Heart left ventricle (tissue), 13 donors: ENCODE results near the gene RAB26.
"Not testable (repeated sequence)": the region's sequence is repeated elsewhere in the genome, so short reads cannot be mapped to it uniquely, and the experiment has no call there.

Source experiments
- POLR2A ChIP-seq, 2 donors: fragments of 450-650 bp; IDR thresholded peaks; one replicate each; pipeline ENCODE4 v1.6.1; 2017; ENCODE audit warnings: antibody characterized with exemption in 2 of 2, mild to moderate bottlenecking in 2 of 2, moderate library complexity in 2 of 2
- TF ChIP-seq, protein P1 (sequence below), 12 donors: fragments of 200-600 bp; sonication (generic) in 4 of 12; IDR thresholded peaks; one replicate each; pipeline versions ENCODE4 v1.5.0 to v1.8.0; 2018 to 2022; ENCODE audit warnings: antibody characterized with exemption in 12 of 12, mild to moderate bottlenecking in 5 of 12
- donor health status: ischemic (EF 13 %, LVEDD 7.1; RV severe dilation, severe dysfunction).
- donor health status: DM: no; HTN: yes; CAD: no.
- donor health status: DM: no; HTN: no; CAD: no.
- donor health status: ischemic (EF 25% LVEDD 6.9; RV normal size, moderate dysfunction).
- donor health status: ischemic (EF 25% LVEDD 5.7; RV mildly dilated, moderate dysfunction).
- donor health status: ischemic (EF 35%, LVEDD 5.7; RV mildly dilated, moderate dysfunction).
- donor health status: nonischemic (EF 11% LVEDD 7.7; RV severe dilation, severe dysfunction).
- donor health status: DM: yes; HTN: yes; CAD: no.
- donor health status: PGD.
- donor health status: ischemic (EF 29% LVEDD 5.4; RV normal size, mild dysfunction).
- donor health status: nonischemic (EF 23%, LVEDD 6.1; RV moderate dilation, normal function).

DNA sequence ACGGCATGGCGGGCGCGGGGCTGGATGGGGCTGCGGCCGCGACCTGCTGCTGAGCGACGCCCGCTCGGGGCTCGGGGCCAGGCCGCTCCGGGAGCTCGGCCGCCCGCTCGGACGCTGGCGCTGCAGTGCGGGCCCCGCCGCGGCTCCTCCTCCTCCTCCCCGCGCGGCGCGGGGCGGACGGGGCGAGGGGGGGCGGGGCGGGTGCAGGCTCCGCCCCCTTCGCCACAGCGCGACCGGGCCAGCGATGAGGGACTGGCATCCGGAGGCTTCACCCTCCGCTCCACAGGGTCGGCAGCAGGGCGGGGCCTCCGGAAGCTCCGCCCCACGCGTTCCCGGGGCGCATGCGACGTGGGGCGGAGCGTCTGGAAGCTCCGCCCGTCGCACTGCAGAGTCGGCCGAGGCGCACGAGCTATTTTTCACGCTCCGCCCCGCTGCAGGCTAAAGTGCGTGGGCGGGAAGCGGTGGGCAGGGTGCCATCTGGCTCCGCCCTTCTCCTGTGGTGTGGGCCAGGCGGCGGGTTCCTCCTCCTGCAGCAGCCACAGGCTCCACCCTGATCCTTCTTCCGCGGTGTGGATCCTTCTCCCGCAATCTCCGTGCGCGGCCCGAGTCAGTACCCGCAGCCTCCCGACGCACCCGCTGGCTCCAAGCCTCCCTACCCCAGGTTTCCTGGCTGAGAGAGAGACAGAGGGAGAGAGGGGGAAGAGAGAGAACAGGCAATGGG, 12.5 kb upstream of the RAB26 start, which contains the start of gene PKD1:
- TF ChIP-seq, protein P1, sequence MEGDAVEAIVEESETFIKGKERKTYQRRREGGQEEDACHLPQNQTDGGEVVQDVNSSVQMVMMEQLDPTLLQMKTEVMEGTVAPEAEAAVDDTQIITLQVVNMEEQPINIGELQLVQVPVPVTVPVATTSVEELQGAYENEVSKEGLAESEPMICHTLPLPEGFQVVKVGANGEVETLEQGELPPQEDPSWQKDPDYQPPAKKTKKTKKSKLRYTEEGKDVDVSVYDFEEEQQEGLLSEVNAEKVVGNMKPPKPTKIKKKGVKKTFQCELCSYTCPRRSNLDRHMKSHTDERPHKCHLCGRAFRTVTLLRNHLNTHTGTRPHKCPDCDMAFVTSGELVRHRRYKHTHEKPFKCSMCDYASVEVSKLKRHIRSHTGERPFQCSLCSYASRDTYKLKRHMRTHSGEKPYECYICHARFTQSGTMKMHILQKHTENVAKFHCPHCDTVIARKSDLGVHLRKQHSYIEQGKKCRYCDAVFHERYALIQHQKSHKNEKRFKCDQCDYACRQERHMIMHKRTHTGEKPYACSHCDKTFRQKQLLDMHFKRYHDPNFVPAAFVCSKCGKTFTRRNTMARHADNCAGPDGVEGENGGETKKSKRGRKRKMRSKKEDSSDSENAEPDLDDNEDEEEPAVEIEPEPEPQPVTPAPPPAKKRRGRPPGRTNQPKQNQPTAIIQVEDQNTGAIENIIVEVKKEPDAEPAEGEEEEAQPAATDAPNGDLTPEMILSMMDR (IDR thresholded peaks at IDR 0.05), result not testable (repeated sequence)
- peak in 1 of 2 donors; percentile 33 for TF ChIP-seq POLR2A (IDR thresholded peaks at IDR 0.05)
